ENCODE results near the gene MAD1L1. TPM values are rescaled to one million over a fixed set of nuclear protein-coding genes. Genes with fewer than 3 reads are reported as not detected.

MAD1L1 gene
- total RNA-seq, 1 donor from 2014 or later, result 48.4 TPM

GRCh38 chr7:2125931-2126330, 106.8 kb downstream of the MAD1L1 start:
- Histone ChIP-seq H3K27ac (no peak overlapping the region), H3K4me3 (no peak overlapping the region), H3K4me1 (peaks cover under 1% of the 10 kb centered on the region), H3K9me3 (no peaks in the 10 kb centered on the region), H3K27me3 (no peaks in the 10 kb centered on the region), H3K36me3 (no peaks in the 10 kb centered on the region)
- intact Hi-C loops (cut with DNase I), result no loop called here
- ATAC-seq (no peak), DNase-seq (no peak)
- TF ChIP-seq CTCF (IDR thresholded peaks at IDR 0.05), result no peak

GRCh38 chr7:2124604-2125345, 108.0 kb downstream of the MAD1L1 start:
- Histone ChIP-seq H3K36me3 (no peaks in the 10 kb centered on the region), H3K4me1 (peaks cover 9% of the 10 kb centered on the region), H3K9me3 (no peaks in the 10 kb centered on the region), H3K27me3 (no peaks in the 10 kb centered on the region), H3K4me3 (no peak overlapping the region), H3K27ac (no peak overlapping the region)
- DNase-seq, result no peak
- ATAC-seq, result no peak
- no peak for TF ChIP-seq CTCF (IDR thresholded peaks at IDR 0.05)
- intact Hi-C loops (cut with DNase I), result no loop called here

GRCh38 chr7:2123916-2124315, 108.8 kb downstream of the MAD1L1 start:
- Histone ChIP-seq H3K4me3 (no peak overlapping the region), H3K27ac (no peak overlapping the region), H3K9me3 (no peaks in the 10 kb centered on the region), H3K36me3 (no peaks in the 10 kb centered on the region), H3K4me1 (peaks cover 9% of the 10 kb centered on the region), H3K27me3 (no peaks in the 10 kb centered on the region)
- no peak for TF ChIP-seq CTCF (IDR thresholded peaks at IDR 0.05)
- ATAC-seq (no peak), DNase-seq (no peak)
- intact Hi-C loops (cut with DNase I), result no loop called here

GRCh38 chr7:2123360-2123759, 109.4 kb downstream of the MAD1L1 start:
- no peak for DNase-seq
- no peak for TF ChIP-seq CTCF (IDR thresholded peaks at IDR 0.05)

GRCh38 chr7:2122651-2123050, 110.1 kb downstream of the MAD1L1 start:
- Histone ChIP-seq H3K27ac (no peak overlapping the region), H3K4me1 (peaks cover 9% of the 10 kb centered on the region), H3K9me3 (no peaks in the 10 kb centered on the region), H3K27me3 (no peaks in the 10 kb centered on the region), H3K4me3 (no peak overlapping the region), H3K36me3 (no peaks in the 10 kb centered on the region)
- intact Hi-C loops (cut with DNase I), result no loop called here
- ATAC-seq, result no peak
- TF ChIP-seq CTCF (IDR thresholded peaks at IDR 0.05), result no peak
- no peak for DNase-seq

More at GRCh38 chr7:2123360-2123759, 109.4 kb downstream of the MAD1L1 start:
- no peak for ATAC-seq
- H3K27ac ChIP-seq, result no peak overlapping the region
- H3K4me3 ChIP-seq, result no peak overlapping the region
- no peaks in the 10 kb centered on the region for H3K27me3 ChIP-seq
- intact Hi-C loops (cut with DNase I), result no loop called here
- H3K9me3 ChIP-seq, result no peaks in the 10 kb centered on the region
- H3K4me1 ChIP-seq, result peaks cover 9% of the 10 kb centered on the region
- H3K36me3 ChIP-seq, result no peaks in the 10 kb centered on the region

Measured in upper lobe of right lung (tissue), 1 donor.